Measurements from ENCODE around the gene APMAP. TPM values are rescaled to one million over a fixed set of nuclear protein-coding genes. Genes with fewer than 3 reads are reported as not detected.

Gene APMAP
- total RNA-seq, 1 experiment from 2014 or later = 67.8 TPM

GRCh38 chr20:24950836-24951525 lies 41.6 kb downstream of the APMAP start:
- peak; percentile 10 for DNase-seq
- Histone ChIP-seq H4K20me1 (ENCODE audit: control insufficient read depth, insufficient read depth, insufficient read length) (no peaks in the 10 kb centered on the region), H3K4me2 (ENCODE audit: insufficient read depth, insufficient read length, low read length) (no peak overlapping the region), H3K18ac (ENCODE audit: insufficient read length, low read depth, low read length) (no peak overlapping the region), H2BK20ac (ENCODE audit: low read depth, low read length, poor library complexity, severe bottlenecking) (no peak overlapping the region), H4K91ac (ENCODE audit: insufficient read length, low read depth, low read length) (no peak overlapping the region), H3K23me2 (ENCODE audit: insufficient read length, low read depth, low read length, poor library complexity, severe bottlenecking) (no peaks in the 10 kb centered on the region), H3K79me1 (ENCODE audit: insufficient read depth, low read depth, low read length, poor library complexity, severe bottlenecking) (no peaks in the 10 kb centered on the region), H3K4ac (ENCODE audit: low read depth, low read length) (no peak overlapping the region), H2BK120ac (ENCODE audit: low read depth, low read length, poor library complexity, severe bottlenecking) (no peak overlapping the region), H2BK5ac (ENCODE audit: insufficient read length, low read length) (no peak overlapping the region), H2AK5ac (ENCODE audit: insufficient read length, low read length) (no peak overlapping the region), H4K8ac (replicated peaks; ENCODE audit: insufficient read length, low read depth, low read length) (no peak overlapping the region), H3K56ac (ENCODE audit: insufficient read length, low read depth, low read length) (no peak overlapping the region), H3K27me3 (ENCODE audit: insufficient read depth, low read length) (no peaks in the 10 kb centered on the region), H3K9me3 (ENCODE audit: control insufficient read depth, low read depth, low read length) (no peaks in the 10 kb centered on the region), H3K4me1 (ENCODE audit: insufficient read depth, low read length) (no peaks in the 10 kb centered on the region), H3K23ac (ENCODE audit: insufficient read length, low read depth, low read length) (no peak overlapping the region), H3K79me2 (ENCODE audit: insufficient read depth, low read length) (no peaks in the 10 kb centered on the region), H3T11ph (ENCODE audit: low read length) (no peak overlapping the region), H3K27ac (ENCODE audit: insufficient read length, low read depth, low read length) (no peak overlapping the region), H4K5ac (ENCODE audit: insufficient read length, low read depth, low read length) (no peak overlapping the region), H3K9ac (ENCODE audit: extremely low read depth, insufficient read length, low read length) (no peak overlapping the region), H2BK12ac (ENCODE audit: insufficient read length, low read depth, low read length) (no peak overlapping the region), H3K14ac (ENCODE audit: insufficient read depth, low read length) (peak overlapping the region; percentile 46; the same call in 1 of the 2 replicates), H2AFZ (ENCODE audit: low read length) (no peak overlapping the region), H2BK15ac (ENCODE audit: low read depth, low read length) (no peak overlapping the region)
- H3K4me3 Mint-ChIP-seq = no peak overlapping the region
- H3K4me1 Mint-ChIP-seq = peaks cover 6 to 15% of the 10 kb centered on the region in 2 experiments
- H3K9me3 Mint-ChIP-seq = peaks cover 19% of the 10 kb centered on the region in 2 experiments; a peak in 4 of 5 replicates
- no peak for TF ChIP-seq CTCF (conservative IDR thresholded peaks at IDR 0.05)
- peak overlapping the region in 1 of 3 experiments; percentile 11; a peak in 1 of 7 replicates for H3K27ac Mint-ChIP-seq
- peaks cover 0 to 2% (median 0%) of the 10 kb centered on the region in 3 experiments; a peak in 2 of 7 replicates for H3K36me3 Mint-ChIP-seq (ENCODE audit: insufficient read depth in 1 of 3, low read depth in 3 of 3)
- WGBS (ENCODE audit: extremely low coverage, insufficient read length, low lambda C conversion rate) = no CpG with 5 or more reads among the region's 16 CpGs
- H3K27me3 Mint-ChIP-seq (ENCODE audit: low read depth) = peaks cover 21% of the 10 kb centered on the region
